Activated CD8-positive, alpha-beta memory T cell treated with anti-CD3 and anti-CD28 coated beads for 24 hours (primary cell): Measurements from ENCODE around the gene RIPK4.
"Not testable (repeated sequence)": the region's sequence is repeated elsewhere in the genome, so short reads cannot be mapped to it uniquely, and the experiment has no call there.

Experiments
- DNase-seq: peaks from one replicate; pipeline ENCODE4 v3.0.0-alpha.2; 2020

The RIPK4 gene

GRCh38 chr21:41733951-41734689 is 32.7 kb downstream of the RIPK4 start:
- DNase-seq = no peak

GRCh38 chr21:41731081-41731480 is 35.8 kb downstream of the RIPK4 start:
- no peak for DNase-seq

GRCh38 chr21:41730367-41730765 is 36.5 kb downstream of the RIPK4 start:
- no peak for DNase-seq

GRCh38 chr21:41729701-41730366 is 37.0 kb downstream of the RIPK4 start:
- DNase-seq = no peak

GRCh38 chr21:41727784-41728763 is 38.8 kb downstream of the RIPK4 start:
- DNase-seq = no peak

GRCh38 chr21:41726970-41727783 is 39.7 kb downstream of the RIPK4 start:
- DNase-seq = no peak

DNA sequence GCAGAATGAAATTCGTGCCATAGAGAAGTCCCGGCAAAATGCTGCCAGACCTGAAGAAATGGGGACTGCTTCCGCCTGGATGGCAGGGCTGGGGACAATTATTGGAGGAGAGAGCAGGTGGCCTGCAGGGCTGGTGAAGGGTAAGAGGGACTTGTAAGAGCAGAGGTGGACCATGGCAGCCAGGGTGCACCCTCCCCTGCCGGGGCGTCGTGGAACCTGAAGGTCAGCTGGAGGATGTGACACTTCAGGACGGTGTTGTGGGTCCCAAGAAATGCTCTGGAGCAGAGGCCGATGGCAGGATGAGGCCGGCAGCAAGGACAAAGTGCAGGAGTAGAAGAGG is 40.3 kb downstream of the RIPK4 start:
- no peak for DNase-seq

DNA sequence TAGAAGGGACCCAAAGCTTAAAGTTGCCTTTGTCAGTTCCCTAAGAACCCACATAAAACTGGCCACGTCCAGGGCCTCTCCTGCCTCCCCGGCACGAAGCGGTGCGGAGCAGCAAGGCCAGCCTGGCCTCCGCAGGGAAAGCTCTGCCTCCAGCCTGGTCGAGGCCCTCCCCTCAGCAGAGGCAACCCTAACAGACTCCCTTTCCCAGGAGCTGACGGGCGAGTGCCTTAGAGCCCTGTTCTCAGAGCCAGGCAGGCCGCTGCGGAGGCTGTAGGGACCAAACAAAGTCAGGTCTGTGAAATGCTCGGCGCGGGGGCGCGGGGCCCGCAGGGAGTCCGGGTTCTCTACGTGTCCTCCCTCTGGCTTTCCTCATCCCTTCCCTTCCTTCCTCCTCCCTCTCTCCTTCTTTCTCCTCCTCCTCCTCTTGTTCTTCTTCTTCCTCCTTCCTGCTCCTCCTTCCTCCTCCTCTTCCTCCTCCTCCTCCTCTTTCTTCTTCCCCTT is 40.7 kb downstream of the RIPK4 start:
- no peak for DNase-seq

DNA sequence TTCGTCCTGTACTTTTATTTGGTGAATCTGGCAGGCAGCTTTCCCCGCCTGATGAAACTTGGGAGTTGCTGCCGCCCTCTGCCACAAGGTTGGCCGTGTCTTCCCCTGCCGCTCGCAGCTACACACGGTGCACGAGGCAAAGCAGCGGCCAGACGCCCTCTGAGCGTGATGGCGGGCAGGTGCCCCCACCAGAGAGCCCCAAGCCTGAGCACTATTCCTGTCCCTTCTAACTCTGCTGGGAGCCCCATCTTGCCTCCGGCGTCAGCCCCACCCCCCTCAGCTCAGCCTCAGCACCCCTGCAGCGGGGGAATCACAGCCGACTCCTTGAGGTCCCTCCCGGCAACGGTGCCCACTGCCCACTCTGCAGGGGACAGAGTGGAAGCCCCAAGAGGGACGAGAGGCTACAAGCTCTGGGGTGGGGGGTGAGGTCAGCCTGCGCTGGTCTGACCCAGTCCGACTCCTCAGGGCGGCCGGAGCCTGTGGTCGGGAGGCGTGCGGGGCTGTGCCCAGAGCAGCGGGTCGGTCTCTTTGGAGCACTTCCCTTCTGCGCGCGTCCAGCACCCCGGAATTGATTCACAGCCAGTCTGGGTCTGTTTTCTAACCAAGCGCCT is 41.3 kb downstream of the RIPK4 start:
- no peak for DNase-seq

- not testable (repeated sequence) for DNase-seq
Observed at GRCh38 chr21:41723835-41724234, 43.0 kb downstream of the RIPK4 start.

DNA sequence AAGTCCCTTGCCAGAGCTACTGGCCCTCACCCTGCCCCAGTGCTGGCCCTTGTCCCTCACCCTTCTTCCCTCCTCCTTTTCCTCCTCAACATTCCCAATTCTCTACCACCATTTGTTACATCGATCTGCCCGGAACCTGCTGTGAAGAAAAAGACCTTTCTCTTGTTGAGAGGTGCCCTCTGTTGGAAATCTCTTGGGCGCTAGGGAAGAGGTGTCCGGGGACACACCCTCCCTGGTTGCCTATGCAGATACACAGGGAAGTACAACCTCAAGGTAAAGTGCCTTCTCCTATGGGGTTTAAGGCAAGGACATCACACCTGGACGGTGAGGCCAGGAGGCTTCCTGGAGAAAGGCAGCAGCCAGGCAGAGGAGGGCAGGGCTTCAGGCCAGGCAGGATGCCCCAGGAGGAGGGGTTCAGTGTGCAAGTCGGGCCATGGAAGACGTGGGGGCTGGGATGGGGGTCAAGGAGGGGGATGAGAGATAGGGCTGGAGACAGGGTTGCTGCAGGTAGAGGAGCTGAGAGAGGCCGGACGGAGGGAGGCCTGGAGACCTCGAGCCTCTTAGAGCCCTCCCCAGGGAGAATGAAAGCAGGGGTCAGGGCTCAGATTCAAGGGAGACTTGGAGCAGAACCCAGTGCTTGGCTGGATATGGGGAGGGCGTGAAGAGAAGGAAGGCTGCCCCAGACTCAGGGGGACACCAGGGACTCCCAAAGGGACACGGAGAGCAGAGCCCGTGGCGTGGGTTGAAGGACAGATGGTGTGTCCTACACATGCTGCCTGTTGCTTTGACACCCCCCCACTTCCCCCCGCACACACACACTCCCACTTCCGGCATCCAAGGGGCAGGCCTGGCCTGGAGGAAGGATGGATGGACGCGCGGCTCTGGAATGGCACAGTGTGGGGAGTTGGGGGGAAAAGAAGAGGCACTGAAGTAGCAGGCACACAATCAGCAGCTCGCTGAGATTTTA is 44.5 kb downstream of the RIPK4 start:
- DNase-seq = no peak

DNA sequence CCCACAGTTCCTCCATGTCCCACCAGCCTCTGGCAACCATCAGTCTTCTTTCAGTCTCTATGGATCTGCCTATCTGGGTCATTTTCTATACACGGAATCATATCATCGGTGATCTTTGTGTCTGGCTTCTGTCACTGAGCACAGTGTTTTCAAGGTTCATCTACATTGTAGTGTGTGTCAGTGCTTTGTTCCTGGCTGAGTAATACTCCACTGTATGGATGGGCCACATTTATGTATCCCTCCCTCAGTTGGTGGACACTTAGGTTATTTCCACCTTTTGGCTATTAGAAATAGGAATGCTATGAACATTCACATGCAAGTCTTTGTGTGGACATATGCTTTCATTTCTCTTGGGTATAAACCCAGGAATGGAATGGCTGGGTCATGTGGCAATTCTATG is 46.6 kb downstream of the RIPK4 start:
- no peak for DNase-seq

- DNase-seq = no peak
Observed at GRCh38 chr21:41719691-41720090, 47.2 kb downstream of the RIPK4 start.

DNA sequence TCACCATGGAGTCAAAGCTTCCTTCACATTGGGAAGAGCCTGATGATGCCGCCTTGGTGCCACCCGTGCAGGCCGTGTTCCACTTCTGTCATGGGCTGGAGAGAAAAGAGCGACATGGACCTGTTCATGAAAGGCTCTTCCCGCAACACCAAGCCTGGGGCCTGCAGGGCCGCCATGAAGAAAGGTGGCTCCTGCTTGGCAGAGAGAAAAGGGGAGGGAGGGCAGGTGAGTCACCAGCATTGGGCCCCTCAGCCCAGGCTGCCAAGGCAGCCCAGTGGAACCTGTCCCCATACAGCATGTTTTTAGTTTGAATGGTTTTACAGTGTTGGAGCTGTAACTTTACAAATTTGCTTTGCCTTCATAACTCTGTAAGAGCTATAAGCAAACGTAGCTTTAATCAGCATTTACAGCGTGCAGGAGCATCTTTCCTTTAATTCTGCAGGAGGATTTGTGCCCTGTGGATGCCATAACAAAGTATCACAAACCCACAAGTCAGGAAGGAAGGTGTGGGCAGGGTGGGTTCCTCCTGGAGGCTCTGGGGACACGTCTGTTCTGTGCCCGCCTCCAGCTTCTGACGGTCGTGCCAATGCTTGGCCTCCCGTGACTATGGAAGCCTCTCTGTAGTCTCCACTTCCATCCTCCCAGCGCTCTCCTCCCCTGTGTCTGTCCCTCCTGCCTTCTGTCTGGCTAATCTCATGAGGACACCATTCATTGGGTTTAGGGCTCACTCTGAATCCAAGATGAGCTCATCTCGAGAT is 49.1 kb downstream of the RIPK4 start:
- no peak for DNase-seq

DNA sequence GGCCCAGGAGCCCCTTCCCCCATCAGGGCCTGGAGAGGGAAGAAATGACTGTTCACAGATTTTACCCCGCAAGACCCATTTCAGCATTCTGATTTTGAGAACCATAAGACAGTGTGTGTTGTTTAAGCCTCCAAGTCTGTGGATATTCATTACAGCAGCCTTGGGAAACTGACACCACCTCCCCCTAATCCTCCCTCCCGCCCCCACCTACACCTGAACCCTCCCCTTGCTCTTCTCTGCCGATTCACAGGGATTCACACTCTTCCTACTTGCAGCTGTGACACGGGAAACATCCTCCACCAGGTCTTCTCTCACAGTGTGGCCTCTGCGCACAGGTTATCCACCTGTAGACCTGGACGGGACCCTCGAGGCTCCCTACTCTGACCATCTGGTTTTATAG is 50.1 kb downstream of the RIPK4 start:
- no peak for DNase-seq

DNA sequence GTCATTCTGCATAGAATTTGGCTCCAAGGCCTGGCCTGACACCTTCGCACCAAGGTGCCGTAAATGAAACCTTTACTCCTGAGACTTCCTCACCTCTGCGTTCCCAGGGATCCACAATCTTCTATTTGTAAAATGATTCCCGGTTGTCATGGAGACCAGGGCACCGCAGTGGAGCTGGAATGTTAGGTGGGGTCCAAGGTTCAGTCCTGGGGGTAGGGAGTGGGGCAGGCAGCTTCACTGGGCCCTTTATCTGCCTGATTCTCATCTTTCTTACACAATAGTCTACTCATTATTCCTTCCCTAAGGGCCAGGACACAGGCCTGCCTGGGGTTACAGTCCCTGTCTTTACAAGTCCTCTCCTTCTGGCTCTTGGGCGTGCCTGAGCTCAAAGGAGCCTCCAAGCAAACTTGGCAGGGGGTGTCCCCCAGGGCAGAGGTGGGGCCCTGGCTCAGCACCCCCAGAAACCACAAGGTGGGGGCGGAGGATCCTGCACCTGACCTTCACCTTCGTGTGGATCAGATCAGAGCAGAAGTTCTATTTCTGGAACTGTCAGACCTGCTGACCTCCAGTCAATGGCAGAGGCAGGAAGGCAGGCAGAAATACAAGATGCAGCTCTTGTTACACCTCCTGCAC is 51.1 kb downstream of the RIPK4 start:
- no peak for DNase-seq

GRCh38 chr21:41714299-41714865 is 52.5 kb downstream of the RIPK4 start:
- not testable (repeated sequence) for DNase-seq

DNA sequence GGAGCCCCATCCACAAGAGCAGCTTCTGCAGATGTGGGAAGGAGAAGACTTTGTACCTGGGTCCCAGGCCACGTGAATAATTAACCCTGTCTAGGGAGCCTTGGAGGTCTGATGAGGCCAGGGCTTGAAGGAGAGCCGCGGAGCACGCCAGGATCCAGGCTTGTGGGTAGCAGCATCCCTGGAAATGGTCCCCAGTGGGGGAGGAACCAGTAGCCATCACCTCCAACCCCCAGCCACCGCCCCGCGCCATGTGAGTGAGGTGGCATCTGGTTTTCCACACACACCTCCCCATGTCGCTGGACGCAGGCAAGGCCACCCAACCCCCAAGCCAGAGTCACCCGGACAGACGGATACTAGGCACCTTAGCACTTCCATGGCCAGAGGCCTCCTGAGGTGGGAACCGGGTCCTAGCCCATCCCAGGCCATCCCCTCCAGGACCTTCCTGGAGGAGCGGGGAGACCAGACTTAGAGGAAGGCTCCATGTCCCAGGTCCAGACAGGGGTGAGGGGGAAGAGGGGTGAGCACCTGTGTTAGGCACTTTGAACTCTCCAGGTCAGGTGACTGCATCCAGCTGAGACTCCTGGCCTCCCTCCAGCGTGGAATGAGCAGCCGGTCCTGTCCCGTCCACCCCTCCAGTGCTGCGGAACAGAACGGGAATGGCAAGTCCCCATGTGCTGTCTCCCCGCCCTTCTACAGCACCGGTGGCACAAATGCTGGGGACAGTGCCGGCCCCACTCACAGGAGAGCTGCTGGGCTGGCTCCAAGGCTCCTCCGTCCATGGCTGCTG is 53.2 kb downstream of the RIPK4 start:
- DNase-seq = no peak
